PFSK-1 (cell line): ENCODE measurements around the gene SRI.

Source experiments
- FOXP2 ChIP-seq: optimal IDR thresholded peaks from 2 replicates; pipeline ENCODE3; 2011; ENCODE audit warnings: borderline replicate concordance, control low read depth, inconsistent platforms; ENCODE audit not compliant: insufficient read depth; ENCODE audit errors: extremely low read length, extremely low read depth
- POLR2AphosphoS5 ChIP-seq: IDR thresholded peaks from 2 replicates; pipeline ENCODE4 v1.6.1; 2012; ENCODE audit warnings: low read depth, mild to moderate bottlenecking, control low read depth, low read length, moderate library complexity
- REST ChIP-seq, 2 experiments: IDR thresholded peaks; 2 replicates each; pipeline versions ENCODE4 v1.6.1 to v1.8.0; 2011 to 2012; ENCODE audit warnings: low read depth in 2 of 2, low read length in 2 of 2, control low read depth in 1 of 2, inconsistent platforms in 1 of 2, mild to moderate bottlenecking in 1 of 2, moderate library complexity in 1 of 2; ENCODE audit not compliant: insufficient read depth in 1 of 2
- SIN3A ChIP-seq: IDR thresholded peaks from 2 replicates; pipeline ENCODE4 v1.6.1; 2012; ENCODE audit warnings: mild to moderate bottlenecking, low read length, moderate library complexity, borderline replicate concordance; ENCODE audit not compliant: insufficient read depth
- TAF1 ChIP-seq: IDR thresholded peaks from 2 replicates; pipeline ENCODE4 v1.6.1; 2012; ENCODE audit warnings: low read length, control low read depth, borderline replicate concordance; ENCODE audit not compliant: insufficient read depth

SRI gene

DNA sequence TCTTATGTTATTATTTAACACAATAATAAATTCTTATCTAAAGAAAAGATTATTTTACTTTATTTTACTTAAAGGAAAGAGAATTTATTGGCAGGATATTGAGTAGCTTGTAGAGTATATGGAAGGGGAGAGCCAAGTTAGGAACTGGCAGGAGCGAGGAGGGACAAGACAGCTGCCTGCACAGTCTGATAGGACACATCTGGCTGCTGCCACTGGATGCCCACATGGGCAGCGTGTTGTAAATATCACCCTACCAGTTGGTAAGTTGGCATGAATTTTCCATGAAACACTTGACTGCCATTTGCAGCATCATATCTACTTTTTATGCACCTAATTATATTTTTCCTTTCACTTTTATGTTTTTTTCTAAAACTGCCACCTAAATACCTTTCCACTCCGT lies 19.6 kb downstream of the SRI start:
- no peak for TF ChIP-seq REST (IDR thresholded peaks at IDR 0.05; ENCODE audit: insufficient read depth in 1 of 2, low read depth in 2 of 2, low read length in 2 of 2)
- TF ChIP-seq POLR2AphosphoS5 = no peak
- TF ChIP-seq FOXP2 = no peak
- TF ChIP-seq SIN3A = no peak
- no peak for TF ChIP-seq TAF1

DNA sequence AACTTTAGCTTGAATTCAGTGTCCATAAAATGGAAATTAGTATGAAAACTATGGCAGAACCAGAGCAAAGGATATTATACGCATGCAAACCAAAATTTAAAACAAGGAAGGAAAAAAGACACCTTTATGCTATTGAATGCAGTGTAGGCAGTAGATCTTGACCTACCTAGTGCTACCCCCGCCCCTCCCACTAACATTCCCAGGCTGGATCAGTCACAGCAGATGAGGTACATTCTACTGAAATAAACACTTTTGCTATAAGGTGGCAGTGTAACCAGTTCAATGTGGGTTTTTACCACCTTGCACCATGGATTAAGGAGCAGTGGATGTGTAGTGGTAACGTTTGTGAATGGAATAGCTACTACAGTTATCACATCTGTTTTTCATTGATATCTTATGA lies 27.9 kb downstream of the SRI start:
- TF ChIP-seq POLR2AphosphoS5 = no peak
- TF ChIP-seq FOXP2 = no peak
- no peak for TF ChIP-seq TAF1
- no peak for TF ChIP-seq REST (IDR thresholded peaks at IDR 0.05; ENCODE audit: insufficient read depth in 1 of 2, low read depth in 2 of 2, low read length in 2 of 2)
- no peak for TF ChIP-seq SIN3A

GRCh38 chr7:88185650-88186049 lies 34.2 kb downstream of the SRI start:
- TF ChIP-seq REST (IDR thresholded peaks at IDR 0.05; ENCODE audit: insufficient read depth in 1 of 2, low read depth in 2 of 2, low read length in 2 of 2) (no peak), TAF1 (no peak), FOXP2 (no peak)

- TF ChIP-seq REST (IDR thresholded peaks at IDR 0.05; ENCODE audit: insufficient read depth in 1 of 2, low read depth in 2 of 2, low read length in 2 of 2) = no peak
- TF ChIP-seq SIN3A = no peak
- no peak for TF ChIP-seq TAF1
- TF ChIP-seq FOXP2 = no peak
- TF ChIP-seq POLR2AphosphoS5 = no peak
Measured at GRCh38 chr7:88184848-88185304, 35.0 kb downstream of the SRI start.

DNA sequence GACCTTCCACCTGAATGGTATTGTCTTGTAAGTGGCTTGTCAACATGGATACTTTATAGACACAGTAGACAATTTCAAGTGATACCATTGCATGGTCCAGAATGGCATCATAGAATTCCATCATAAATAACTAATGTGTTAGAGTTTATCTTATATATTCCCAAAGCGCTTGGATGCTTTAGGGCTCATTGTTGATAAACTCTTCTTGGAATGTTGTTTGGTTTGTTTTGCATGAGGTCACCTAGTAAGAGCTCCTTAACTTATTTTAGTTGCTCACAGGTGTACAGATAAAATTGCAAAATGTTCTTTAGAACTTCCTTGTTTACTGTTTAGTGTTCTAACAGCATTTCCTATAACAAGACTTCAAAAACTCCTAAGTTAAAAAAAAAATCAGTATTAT lies 36.8 kb downstream of the SRI start:
- TF ChIP-seq FOXP2 (no peak), SIN3A (no peak), POLR2AphosphoS5 (no peak), REST (IDR thresholded peaks at IDR 0.05; ENCODE audit: insufficient read depth in 1 of 2, low read depth in 2 of 2, low read length in 2 of 2) (no peak), TAF1 (no peak)
